HCT116 (cell line): ENCODE data around the gene KLK12. TPM values are rescaled to one million over a fixed set of nuclear protein-coding genes. Genes with fewer than 3 reads are reported as not detected.
"Not testable (repeated sequence)": the region's sequence is repeated elsewhere in the genome, so short reads cannot be mapped to it uniquely, and the experiment has no call there.

ENCODE experiments used
- ATAC-seq: fragments of 200-7000 bp; cut with Tn5 transposase; 2 replicates; pipeline ENCODE4 v1.9.1; 2020; ENCODE audit warnings: mild to moderate bottlenecking, moderate library complexity
- BruUV-seq: library from RNA; stranded (reverse); fragments of 400-500 nt; replicated peaks from 2 replicates; lab custom pipeline; 2021; lab: Mats Ljungman, UMichigan
- CTCF ChIA-PET: fragments of 300-600 bp; sonication (Branson Sonifier 250); formaldehyde crosslinking; loops from one replicate; lab custom pipeline; 2021; ENCODE audit warnings: antibody characterized with exemption; lab: Charles Lee
- POLR2A ChIA-PET: fragments of 300-600, 350-600 bp; sonication (Branson Sonifier 250); formaldehyde crosslinking; loops from one replicate; lab custom pipeline; 2021; ENCODE audit warnings: antibody characterized with exemption; lab: Charles Lee
- RAD21 ChIA-PET, 2 experiments: fragments of 300-600 bp; sonication (Branson Sonifier 250); formaldehyde crosslinking; loops; one replicate each; lab custom pipeline; 2023; ENCODE audit warnings: low total read pairs in 2 of 2; ENCODE audit not compliant: uncharacterized antibody in 2 of 2, unreplicated experiment in 2 of 2, low non-redundant PET in 1 of 2; lab: Charles Lee
- DNase-seq: peaks from one replicate; pipeline ENCODE4 v3.0.0-alpha.2; 2010; ENCODE audit warnings: low read depth, low spot score
- H2AFZ ChIP-seq: fragments of 200-600 bp; shearing (Covaris generic), sonication (generic); 2 replicates; pipeline ENCODE4 v1.6.1; 2017; ENCODE audit warnings: low read depth, mixed run types, mixed read lengths, antibody characterized with exemption, low read length; ENCODE audit not compliant: poor library complexity, severe bottlenecking
- H3K27ac ChIP-seq: 2 replicates; pipeline ENCODE4 v1.5.1; 2012; ENCODE audit warnings: low read depth, low read length
- H3K27me3 ChIP-seq: fragments of 200-600 bp; sonication (generic); 2 replicates; pipeline ENCODE4 v1.6.1; 2016; ENCODE audit warnings: mixed run types, low read length, mixed read lengths; ENCODE audit not compliant: insufficient read depth
- H3K36me3 ChIP-seq, 2 experiments: fragments of 200-500 bp in 1 of 2; fragments of 200-600 bp in 1 of 2; sonication (Bioruptor generic) in 1 of 2; sonication (generic) in 1 of 2; 2 replicates each; pipeline versions ENCODE4 v1.5.1 to v1.6.1; 2014 to 2016; ENCODE audit warnings: low read length in 2 of 2, inconsistent platforms in 1 of 2, mixed read lengths in 1 of 2, mixed run types in 1 of 2; ENCODE audit not compliant: insufficient read depth in 2 of 2, control insufficient read depth in 1 of 2
- H3K4me1 ChIP-seq, 2 experiments: fragments of 200-600 bp in 1 of 2; sonication (generic) in 1 of 2; 2 replicates each; pipeline versions ENCODE4 v1.5.1 to v1.6.1; 2012 to 2017; ENCODE audit warnings: low read length in 2 of 2, inconsistent platforms in 1 of 2, mild to moderate bottlenecking in 1 of 2, mixed read lengths in 1 of 2, mixed run types in 1 of 2, moderate library complexity in 1 of 2; ENCODE audit not compliant: insufficient read depth in 2 of 2, control insufficient read depth in 1 of 2
- H3K4me2 ChIP-seq: fragments of 200-600 bp; sonication (generic); 2 replicates; pipeline ENCODE4 v1.6.1; 2017; ENCODE audit warnings: mixed run types, low read length, mixed read lengths
- H3K4me3 ChIP-seq, 2 experiments: fragments of 200-600 bp in 1 of 2; sonication (generic) in 1 of 2; replicated peaks in 1 of 2; 2 replicates each; pipeline ENCODE4 v1.5.1; 2011 to 2016; ENCODE audit warnings: low read length in 2 of 2, control low read depth in 1 of 2, low read depth in 1 of 2, mild to moderate bottlenecking in 1 of 2, mixed read lengths in 1 of 2, mixed run types in 1 of 2
- H3K79me2 ChIP-seq: fragments of 200-600 bp; sonication (generic); 2 replicates; pipeline ENCODE4 v1.6.1; 2017; ENCODE audit warnings: mild to moderate bottlenecking, mixed run types, low read length, moderate library complexity, mixed read lengths; ENCODE audit not compliant: insufficient read depth
- H3K9ac ChIP-seq: fragments of 200-600 bp; sonication (generic); 2 replicates; pipeline ENCODE4 v1.6.1; 2016; ENCODE audit warnings: low read length, mixed read lengths
- H3K9me2 ChIP-seq: fragments of 200-600 bp; sonication (generic), shearing (Covaris generic); 2 replicates; pipeline ENCODE4 v1.6.1; 2017; ENCODE audit warnings: mixed run types, mild to moderate bottlenecking, moderate library complexity; ENCODE audit not compliant: insufficient read depth
- H3K9me3 ChIP-seq, 2 experiments: fragments of 200-500 bp in 1 of 2; fragments of 200-600 bp in 1 of 2; sonication (Bioruptor generic) in 1 of 2; sonication (generic) in 1 of 2; 2 replicates each; pipeline ENCODE4 v1.6.1; 2014 to 2017; ENCODE audit warnings: low read length in 2 of 2, mixed read lengths in 2 of 2, inconsistent platforms in 1 of 2, low read depth in 1 of 2, mild to moderate bottlenecking in 1 of 2, mixed run types in 1 of 2, moderate library complexity in 1 of 2; ENCODE audit not compliant: control insufficient read depth in 1 of 2, insufficient read depth in 1 of 2
- H4K20me1 ChIP-seq: fragments of 200-600 bp; sonication (generic), shearing (Covaris generic); 2 replicates; pipeline ENCODE4 v1.6.1; 2017; ENCODE audit warnings: mixed run types, mild to moderate bottlenecking, moderate library complexity; ENCODE audit not compliant: insufficient read depth
- JUND ChIP-seq: IDR thresholded peaks from 2 replicates; pipeline ENCODE4 v1.6.1; 2012
- intact Hi-C: fragments of 100-400 bp; cut with micrococcal nuclease; formaldehyde crosslinking; loops from 2 replicates; pipeline ENCODE4 v1.10.0; 2022
- total RNA-seq: library from RNA; stranded (reverse); gene quantifications from one replicate; pipeline ENCODE4 v1.2.1, GENCODE V29; 2021; ENCODE audit not compliant: unreplicated experiment
- TF ChIP-seq, protein P1 (sequence below): IDR thresholded peaks from 2 replicates; pipeline ENCODE4 v1.6.1; 2012

Gene KLK12
- total RNA-seq, 1 experiment from 2014 or later = not detected

GRCh38 chr19:50992666-50993035 is 42.2 kb downstream of the KLK12 start:
- peak; percentile 45 for ATAC-seq
- intact Hi-C loops = no loop called here
- Histone ChIP-seq H3K9me3 (no peaks in the 10 kb centered on the region), H3K4me1 (peaks cover 16 to 35% of the 10 kb centered on the region in 2 experiments), H3K36me3 (no peaks in the 10 kb centered on the region), H3K27ac (no peak overlapping the region), H3K9ac (no peak overlapping the region), H3K4me3 (no peak overlapping the region), H3K9me2 (no peaks in the 10 kb centered on the region), H2AFZ (peak overlapping the region; percentile 66), H3K4me2 (peak overlapping the region; percentile 55), H3K27me3 (no peaks in the 10 kb centered on the region), H4K20me1 (no peaks in the 10 kb centered on the region), H3K79me2 (no peaks in the 10 kb centered on the region)
- RAD21 ChIA-PET = no interaction called here
- CTCF ChIA-PET = interaction anchor here (1.2 kb wide), 1 partner anchor 9 kb away, joined by 5 read pairs; the partner anchor contains the start of gene KLK7
- TF ChIP-seq JUND = no peak
- TF ChIP-seq, protein P1, sequence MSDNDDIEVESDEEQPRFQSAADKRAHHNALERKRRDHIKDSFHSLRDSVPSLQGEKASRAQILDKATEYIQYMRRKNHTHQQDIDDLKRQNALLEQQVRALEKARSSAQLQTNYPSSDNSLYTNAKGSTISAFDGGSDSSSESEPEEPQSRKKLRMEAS = peak; percentile 35; the same call in 1 of the 2 replicates
- BruUV-seq = no TSS peak
- DNase-seq = no peak
- POLR2A ChIA-PET = interaction anchor here (0.7 to 4.2 kb wide), 4 partner anchors 9 to 483 kb away, joined by 3 to 19 read pairs (median 5); partner anchors contain the start of genes KLK7 and KLK8

- DNase-seq, H3K27ac ChIP-seq, H3K9me3 ChIP-seq, H3K79me2 ChIP-seq, ATAC-seq, H2AFZ ChIP-seq, H3K27me3 ChIP-seq, H3K9me2 ChIP-seq, intact Hi-C loops, H4K20me1 ChIP-seq, RAD21 ChIA-PET, H3K36me3 ChIP-seq: not testable (repeated sequence)
- TSS peak; percentile 64 for BruUV-seq
- POLR2A ChIA-PET = interaction anchor here (0.8 to 1.2 kb wide), 4 partner anchors 8 to 62 kb away, joined by 3 to 7 read pairs (median 4); partner anchors contain the start of gene KLK8
- Histone ChIP-seq H3K9ac (0 out of 2 replicates have a peak overlapping the region, but pooled peaks have one; percentile 47), H3K4me3 (peak overlapping the region; percentile 41 to 55), H3K4me2 (peak overlapping the region; percentile 83), H3K4me1 (peaks cover 11 to 32% of the 10 kb centered on the region in 2 experiments)
- CTCF ChIA-PET = interaction anchor here (1.0 to 1.4 kb wide), 2 partner anchors 9 to 112 kb away, joined by 3 to 5 read pairs; no protein-coding TSS in a partner anchor
These were observed 50.4 kb downstream of the KLK12 start for GRCh38 chr19:50984416-50984815.
